Motor neuron (in vitro differentiated cells): Measurements from ENCODE around the gene DLX1. TPM values are rescaled to one million over a fixed set of nuclear protein-coding genes. Genes with fewer than 3 reads are reported as not detected.

Experiments
- ATAC-seq, 8 experiments: fragments of 200-7000 bp; cut with Tn5 transposase; replicated peaks in 6 of 8; 2 replicates each; pipeline ENCODE4 v1.8.0; 2021; ENCODE audit warnings: mild to moderate bottlenecking in 8 of 8, moderate library complexity in 8 of 8
- H3K27ac ChIP-seq, 2 donors: fragments of 250-450 bp; sonication (Bioruptor Pico); 2 replicates each; pipeline ENCODE4 v1.9.0; 2021; ENCODE audit warnings: antibody characterized with exemption in 2 of 2, mild to moderate bottlenecking in 2 of 2, moderate library complexity in 1 of 2
- H3K4me1 ChIP-seq, 2 donors: fragments of 250-450 bp; sonication (Bioruptor Pico); replicated peaks in 1 of 2; 2 replicates each; pipeline ENCODE4 v1.6.1; 2021; ENCODE audit warnings: antibody characterized with exemption in 2 of 2, mild to moderate bottlenecking in 2 of 2, moderate library complexity in 1 of 2
- H3K4me3 ChIP-seq, 5 donors: fragments of 250-450 bp; sonication (Bioruptor Pico); 2 replicates each; pipeline ENCODE4 v1.9.0; 2021; ENCODE audit warnings: antibody characterized with exemption in 5 of 5, mild to moderate bottlenecking in 5 of 5, moderate library complexity in 4 of 5
- WGBS, 10 experiments: fragments of 450-650 bp; shearing (Covaris generic); methylation state at CpG; one replicate each; pipeline ENCODE4 v1.0.0; 2022; 5-methylcytosine and 5-hydroxymethylcytosine counted together
- in situ Hi-C, 9 experiments: fragments of 400-800 bp; cut with MboI; loops; one replicate each; pipeline ENCODE4 v1.15.0; 2021; ENCODE audit warnings: low sequenced_read_pairs in 9 of 9, low pct_unique_long_range_greater_than_20kb in 2 of 9; ENCODE audit not compliant: unreplicated experiment in 9 of 9
- total RNA-seq, 8 experiments: library from RNA; unstranded; fragments of 300-600 nt; gene quantifications; 2 replicates each; pipeline versions ENCODE4 v1.2.3 to v1.2.4, GENCODE V29; 2022

Gene DLX1
- 10 to 100 TPM in 1 of 8 experiments, 1 to 10 TPM in 2, under 1 TPM in 4, not detected in 1; 0.09 to 76.5 (median 0.54) TPM for total RNA-seq

- peak; percentile 3 to 43 (median 10) for ATAC-seq
- peaks cover 0 to 5% of the 10 kb centered on the region in 2 donors for H3K4me1 ChIP-seq
- in situ Hi-C loops, result no loop called here
- 0% methylated on average over 1 to 11 of the region's 34 CpGs; no CpG with 5 or more reads in 5 of the 10 experiments for WGBS, 10 experiments
- H3K27ac ChIP-seq, result no peak within 1 kb of the TSS
- peak within 1 kb of the TSS; percentile 12 to 37 (median 31) for H3K4me3 ChIP-seq
Observed at GRCh38 chr2:172085460-172086159, at the start of gene DLX1. Gene DLX1, plus strand, starts transcription at chr2:172085507. Its CDS starts 171 bp downstream, at chr2:172085678.

GRCh38 chr2:172038121-172038520, 47.2 kb upstream of the DLX1 start:
- in situ Hi-C loops, result no loop called here
- ATAC-seq, result peak in 1 of 8 experiments; percentile 16
- 19 to 100% (median 90%) methylated on average over 1 to 3 of the region's 3 CpGs for WGBS, 10 experiments

GRCh38 chr2:172038604-172039003, 46.7 kb upstream of the DLX1 start:
- in situ Hi-C loops, result no loop called here
- Histone ChIP-seq H3K27ac (no peak overlapping the region), H3K4me3 (no peak overlapping the region), H3K4me1 (peaks cover 0 to 4% of the 10 kb centered on the region in 2 donors)
- 0 to 100% (median 86%) methylated on average over 1 to 2 of the region's 2 CpGs; no CpG with 5 or more reads in 3 of the 10 experiments for WGBS, 10 experiments
- peak in 3 of 8 experiments; percentile 93 to 99 (median 99) for ATAC-seq

More at GRCh38 chr2:172038121-172038520, 47.2 kb upstream of the DLX1 start:
- H3K4me3 ChIP-seq, result no peak overlapping the region
- no peak overlapping the region for H3K27ac ChIP-seq
- peaks cover 0 to 4% of the 10 kb centered on the region in 2 donors for H3K4me1 ChIP-seq

- ATAC-seq, result peak in 3 of 8 experiments; percentile 11 to 52 (median 19)
- in situ Hi-C loops, result no loop called here
- Histone ChIP-seq H3K4me1 (peaks cover 0 to 4% of the 10 kb centered on the region in 2 donors), H3K4me3 (no peak overlapping the region), H3K27ac (no peak overlapping the region)
- WGBS, 10 experiments, result 31 to 100% (median 84%) methylated on average over 1 to 3 of the region's 3 CpGs; no CpG with 5 or more reads in 2 of the 10 experiments
Observed at GRCh38 chr2:172039011-172039704, 46.1 kb upstream of the DLX1 start.

GRCh38 chr2:172040311-172040710, 45.0 kb upstream of the DLX1 start:
- Histone ChIP-seq H3K4me1 (peaks cover 0 to 4% of the 10 kb centered on the region in 2 donors), H3K27ac (no peak overlapping the region), H3K4me3 (no peak overlapping the region)
- WGBS, 10 experiments, result 81 to 94% (median 90%) methylated on average over 2 to 6 of the region's 6 CpGs
- ATAC-seq, result no peak
- in situ Hi-C loops, result no loop called here

- in situ Hi-C loops, result no loop called here
- ATAC-seq, result no peak
- no peak overlapping the region for H3K4me3 ChIP-seq
- H3K27ac ChIP-seq, result no peak overlapping the region
- peaks cover 0 to 4% of the 10 kb centered on the region in 2 donors for H3K4me1 ChIP-seq
- WGBS, 10 experiments, result 22 to 100% (median 50%) methylated on average over 1 of the region's 1 CpG; no CpG with 5 or more reads in 3 of the 10 experiments
Observed at GRCh38 chr2:172046080-172046678, 39.1 kb upstream of the DLX1 start.

- no peak overlapping the region for H3K27ac ChIP-seq
- peaks cover under 1 to 4% of the 10 kb centered on the region in 2 donors for H3K4me1 ChIP-seq
- ATAC-seq, result peak in 1 of 8 experiments; percentile 65
- in situ Hi-C loops, result no loop called here
- no peak overlapping the region for H3K4me3 ChIP-seq
- 29 to 80% (median 69%) methylated on average over 1 to 3 of the region's 3 CpGs for WGBS, 10 experiments
Observed at GRCh38 chr2:172046866-172047565, 38.3 kb upstream of the DLX1 start.

GRCh38 chr2:172047566-172048507, 37.5 kb upstream of the DLX1 start:
- 40 to 100% (median 97%) methylated on average over 1 to 8 of the region's 8 CpGs; no CpG with 5 or more reads in 1 of the 10 experiments for WGBS, 10 experiments
- ATAC-seq, result no peak
- Histone ChIP-seq H3K27ac (no peak overlapping the region), H3K4me1 (peaks cover 8 to 11% of the 10 kb centered on the region in 2 donors), H3K4me3 (no peak overlapping the region)
- in situ Hi-C loops, result no loop called here

- H3K4me1 ChIP-seq, result peaks cover 14 to 18% of the 10 kb centered on the region in 2 donors
- ATAC-seq, result no peak
- WGBS, 10 experiments, result 40 to 100% (median 90%) methylated on average over 1 to 6 of the region's 6 CpGs; no CpG with 5 or more reads in 1 of the 10 experiments
- H3K4me3 ChIP-seq, result no peak overlapping the region
- no peak overlapping the region for H3K27ac ChIP-seq
- in situ Hi-C loops, result no loop called here
Observed at GRCh38 chr2:172048508-172049503, 36.5 kb upstream of the DLX1 start.

GRCh38 chr2:172049567-172050120, 35.7 kb upstream of the DLX1 start:
- WGBS, 10 experiments, result 60 to 100% (median 96%) methylated on average over 1 to 2 of the region's 2 CpGs; no CpG with 5 or more reads in 1 of the 10 experiments
- Histone ChIP-seq H3K4me3 (no peak overlapping the region), H3K27ac (no peak overlapping the region), H3K4me1 (peaks cover 14 to 20% of the 10 kb centered on the region in 2 donors)
- in situ Hi-C loops, result no loop called here
- no peak for ATAC-seq
